Progenitor cell of endocrine pancreas (in vitro differentiated cells): ENCODE data around the gene GPR37. TPM values are rescaled to one million over a fixed set of nuclear protein-coding genes. Genes with fewer than 3 reads are reported as not detected.

Experiments used
- DNase-seq: peaks from one replicate; pipeline ENCODE4 v3.0.0; 2021; ENCODE audit warnings: low spot score; ENCODE audit not compliant: unreplicated experiment
- H3K27ac Mint-ChIP-seq: 2 replicates; pipeline ENCODE4 v1.8.0; 2021; ENCODE audit warnings: mild to moderate bottlenecking, moderate library complexity, mixed read lengths
- H3K27me3 Mint-ChIP-seq: 2 replicates; pipeline ENCODE4 v1.8.0; 2021; ENCODE audit warnings: mixed read lengths
- H3K36me3 Mint-ChIP-seq: 2 replicates; pipeline ENCODE4 v1.8.0; 2022; ENCODE audit warnings: mixed read lengths; ENCODE audit not compliant: insufficient read depth
- H3K4me1 Mint-ChIP-seq: 2 replicates; pipeline ENCODE4 v1.8.0; 2021; ENCODE audit warnings: low read depth, mixed read lengths
- H3K4me3 Mint-ChIP-seq: 2 replicates; pipeline ENCODE4 v1.8.0; 2021; ENCODE audit warnings: low read depth, mild to moderate bottlenecking, moderate library complexity, mixed read lengths
- H3K9me3 Mint-ChIP-seq: 2 replicates; pipeline ENCODE4 v1.8.0; 2021; ENCODE audit warnings: low read depth, mixed read lengths
- CTCF ChIP-seq: fragments of 200-600 bp; sonication (generic); IDR thresholded peaks from one replicate; pipeline ENCODE4 v1.5.0; 2021; ENCODE audit warnings: antibody characterized with exemption, mild to moderate bottlenecking; ENCODE audit not compliant: unreplicated experiment
- total RNA-seq: library from RNA; stranded (reverse); gene quantifications from 2 replicates; pipeline ENCODE4 v1.2.1, GENCODE V29; 2021

GPR37 gene
- total RNA-seq, 1 donor from 2014 or later: 6.6 TPM

GRCh38 chr7:124780608-124781007 is 15.0 kb upstream of the GPR37 start:
- Mint-ChIP-seq H3K4me3 (no peak overlapping the region), H3K36me3 (no peaks in the 10 kb centered on the region), H3K27me3 (no peaks in the 10 kb centered on the region), H3K27ac (no peak overlapping the region), H3K4me1 (peaks cover 3% of the 10 kb centered on the region), H3K9me3 (no peaks in the 10 kb centered on the region)
- TF ChIP-seq CTCF: no peak
- no peak for DNase-seq

GRCh38 chr7:124780056-124780455 is 14.5 kb upstream of the GPR37 start:
- Mint-ChIP-seq H3K9me3 (no peaks in the 10 kb centered on the region), H3K27ac (no peak overlapping the region), H3K27me3 (no peaks in the 10 kb centered on the region), H3K4me3 (no peak overlapping the region), H3K36me3 (no peaks in the 10 kb centered on the region), H3K4me1 (peaks cover 3% of the 10 kb centered on the region)
- DNase-seq: no peak
- no peak for TF ChIP-seq CTCF

- H3K27me3 Mint-ChIP-seq: no peaks in the 10 kb centered on the region
- H3K4me3 Mint-ChIP-seq: no peak overlapping the region
- no peak for DNase-seq
- no peaks in the 10 kb centered on the region for H3K36me3 Mint-ChIP-seq
- TF ChIP-seq CTCF: no peak
- H3K4me1 Mint-ChIP-seq: peaks cover 3% of the 10 kb centered on the region
- H3K9me3 Mint-ChIP-seq: no peaks in the 10 kb centered on the region
- no peak overlapping the region for H3K27ac Mint-ChIP-seq
Measured at GRCh38 chr7:124779620-124780019, 14.0 kb upstream of the GPR37 start.

- no peak for TF ChIP-seq CTCF
- no peaks in the 10 kb centered on the region for H3K27me3 Mint-ChIP-seq
- peaks cover 3% of the 10 kb centered on the region for H3K4me1 Mint-ChIP-seq
- no peak overlapping the region for H3K27ac Mint-ChIP-seq
- no peak for DNase-seq
- H3K36me3 Mint-ChIP-seq: no peaks in the 10 kb centered on the region
- H3K9me3 Mint-ChIP-seq: no peaks in the 10 kb centered on the region
- H3K4me3 Mint-ChIP-seq: no peak overlapping the region
Measured at GRCh38 chr7:124779194-124779593, 13.6 kb upstream of the GPR37 start.

GRCh38 chr7:124777268-124777667 is 11.7 kb upstream of the GPR37 start:
- no peak for TF ChIP-seq CTCF
- Mint-ChIP-seq H3K4me1 (peaks cover 8% of the 10 kb centered on the region), H3K36me3 (no peaks in the 10 kb centered on the region), H3K9me3 (no peaks in the 10 kb centered on the region), H3K4me3 (no peak overlapping the region), H3K27ac (no peak overlapping the region), H3K27me3 (peaks cover 3% of the 10 kb centered on the region)
- DNase-seq: no peak
